ENCODE data around the gene FAM193A. TPM values are rescaled to one million over a fixed set of nuclear protein-coding genes. Genes with fewer than 3 reads are reported as not detected.
A peak's percentile ranks its signal among the peaks of the same experiment; 100 is the strongest.

The FAM193A gene
- total and polyA plus RNA-seq, 5 donors from 2014 or later, result 0.71 to 44.3 (median 1.6) TPM

DNA sequence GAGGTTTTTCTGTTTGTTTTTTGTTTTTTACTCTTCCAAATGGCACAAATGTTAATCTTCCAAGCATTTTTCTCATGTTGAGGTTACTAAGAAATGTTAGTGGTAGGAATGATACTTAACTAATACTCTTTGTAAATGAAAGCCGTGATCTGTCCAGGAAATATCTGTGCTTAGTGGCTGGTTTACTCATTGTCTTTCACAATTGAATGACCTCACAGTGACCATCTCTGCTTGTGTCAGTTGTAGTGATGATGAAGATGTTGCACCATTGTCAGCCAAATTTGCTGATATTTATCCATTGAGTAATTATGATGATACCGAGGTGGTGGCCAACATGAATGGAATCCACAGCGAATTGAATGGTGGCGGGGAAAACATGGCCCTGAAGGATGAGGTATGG, 126.2 kb downstream of the FAM193A start:
- peaks cover 18 to 21% (median 18%) of the 10 kb centered on the region in 4 donors for H3K4me1 Mint-ChIP-seq
- no peaks in the 10 kb centered on the region for H3K9me3 Mint-ChIP-seq
- H3K36me3 Mint-ChIP-seq, result peaks cover 57% of the 10 kb centered on the region
- H3K27ac Mint-ChIP-seq, result peak overlapping the region in 2 of 3 donors; percentile 8 to 38
- DNase-seq (no peak), ATAC-seq (ENCODE audit: low read depth in 2 of 2) (no peak)
- no peak overlapping the region for H3K4me3 Mint-ChIP-seq
- H3K27me3 ChIP-seq (ENCODE audit: control insufficient read depth, insufficient read depth, low read length), result no peaks in the 10 kb centered on the region
- peaks cover 70% of the 10 kb centered on the region for H3K36me3 ChIP-seq (ENCODE audit: control insufficient read depth, insufficient read depth, low read length)
- H3K27ac ChIP-seq (ENCODE audit: insufficient read depth, low read length, poor library complexity, severe bottlenecking), result peak overlapping the region; percentile 10
- H3K4me1 ChIP-seq (ENCODE audit: control insufficient read depth, insufficient read depth, low read length, poor library complexity, severe bottlenecking), result peaks cover 10% of the 10 kb centered on the region
- H3K4me3 ChIP-seq (ENCODE audit: low read depth, low read length), result no peak overlapping the region
- H3K9me3 ChIP-seq (ENCODE audit: control insufficient read depth in 2 of 2, low read length in 2 of 2), result no peaks in the 10 kb centered on the region
- no peaks in the 10 kb centered on the region for H3K27me3 Mint-ChIP-seq

- DNase-seq (no peak), ATAC-seq (ENCODE audit: low read depth in 2 of 2) (no peak)
- Histone ChIP-seq H3K27ac (ENCODE audit: insufficient read depth, low read length, poor library complexity, severe bottlenecking) (peak overlapping the region; percentile 10), H3K27me3 (ENCODE audit: control insufficient read depth, insufficient read depth, low read length) (no peaks in the 10 kb centered on the region), H3K9me3 (ENCODE audit: control insufficient read depth in 2 of 2, low read length in 2 of 2) (no peaks in the 10 kb centered on the region), H3K36me3 (ENCODE audit: control insufficient read depth, insufficient read depth, low read length) (peaks cover 63% of the 10 kb centered on the region), H3K4me3 (ENCODE audit: low read depth, low read length) (no peak overlapping the region), H3K4me1 (ENCODE audit: control insufficient read depth, insufficient read depth, low read length, poor library complexity, severe bottlenecking) (peaks cover 14% of the 10 kb centered on the region)
- H3K27ac Mint-ChIP-seq, result no peak overlapping the region
- peaks cover 51% of the 10 kb centered on the region for H3K36me3 Mint-ChIP-seq
- H3K27me3 Mint-ChIP-seq, result no peaks in the 10 kb centered on the region
- H3K4me1 Mint-ChIP-seq, result peaks cover 18 to 21% (median 19%) of the 10 kb centered on the region in 4 donors
- no peaks in the 10 kb centered on the region for H3K9me3 Mint-ChIP-seq
- no peak overlapping the region for H3K4me3 Mint-ChIP-seq
Observed at GRCh38 chr4:2663275-2663674, 126.8 kb downstream of the FAM193A start.

DNA sequence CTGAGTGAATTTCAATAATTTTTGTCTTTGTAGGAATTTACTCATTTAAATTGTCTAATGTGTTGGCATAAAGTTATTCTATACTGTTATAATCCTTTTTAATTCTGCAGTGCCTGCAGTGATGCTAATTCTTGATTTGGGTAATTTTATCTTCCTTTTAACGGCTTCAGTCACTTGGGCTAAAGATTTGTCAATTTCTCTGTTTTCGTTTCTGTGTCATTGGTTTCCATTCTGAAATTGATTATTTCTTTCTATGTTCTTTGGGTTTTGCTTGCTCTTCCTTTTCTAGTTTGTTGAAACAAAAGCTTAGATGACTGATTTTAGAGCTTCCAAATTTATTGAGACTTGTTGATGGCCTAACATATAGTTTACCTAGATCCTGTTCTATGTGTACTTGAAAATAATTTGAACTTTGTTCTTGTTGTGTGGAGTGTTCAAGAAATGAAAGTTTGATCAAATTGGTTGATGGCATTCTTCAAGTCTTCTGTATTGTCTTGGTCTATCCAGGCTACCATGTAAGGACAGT, 130.3 kb downstream of the FAM193A start:
- peak overlapping the region; percentile 50 to 64 (median 62) for H3K27ac Mint-ChIP-seq
- peak overlapping the region in 2 of 4 donors; percentile 22 to 74 for H3K4me3 Mint-ChIP-seq
- peaks cover 34% of the 10 kb centered on the region for H3K36me3 Mint-ChIP-seq
- Histone ChIP-seq H3K27me3 (ENCODE audit: control insufficient read depth, insufficient read depth, low read length) (no peaks in the 10 kb centered on the region), H3K36me3 (ENCODE audit: control insufficient read depth, insufficient read depth, low read length) (peaks cover 47% of the 10 kb centered on the region), H3K4me1 (ENCODE audit: control insufficient read depth, insufficient read depth, low read length, poor library complexity, severe bottlenecking) (peaks cover 14% of the 10 kb centered on the region), H3K4me3 (ENCODE audit: low read depth, low read length) (peak overlapping the region; percentile 75), H3K9me3 (ENCODE audit: control insufficient read depth in 2 of 2, low read length in 2 of 2) (no peaks in the 10 kb centered on the region), H3K27ac (ENCODE audit: insufficient read depth, low read length, poor library complexity, severe bottlenecking) (peak overlapping the region; percentile 53)
- H3K9me3 Mint-ChIP-seq, result no peaks in the 10 kb centered on the region
- peaks cover 15 to 24% (median 19%) of the 10 kb centered on the region in 4 donors for H3K4me1 Mint-ChIP-seq
- no peaks in the 10 kb centered on the region for H3K27me3 Mint-ChIP-seq
- ATAC-seq (ENCODE audit: low read depth in 2 of 2) (no peak), DNase-seq (peak in 1 of 3 donors; percentile 12)

DNA sequence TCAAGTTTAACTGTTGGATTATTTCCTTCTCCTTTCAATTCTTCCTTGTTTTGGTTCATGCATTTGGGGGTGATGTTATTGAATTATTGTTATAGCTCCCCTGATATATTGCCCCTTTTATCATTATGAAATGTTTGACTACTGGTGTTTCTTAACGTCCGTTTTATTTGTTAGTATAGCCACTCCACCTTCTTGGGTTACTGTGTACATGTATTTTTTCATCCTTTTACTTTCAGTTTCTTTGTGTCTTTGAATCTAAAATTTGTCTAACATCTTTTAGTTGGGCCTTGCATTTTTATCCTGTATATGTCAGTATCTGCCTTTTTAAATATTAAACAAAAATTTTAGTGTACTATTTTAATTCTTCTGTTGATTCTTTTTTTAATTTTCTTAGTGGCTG, 131.0 kb downstream of the FAM193A start:
- H3K4me1 Mint-ChIP-seq, result peaks cover 15 to 24% (median 20%) of the 10 kb centered on the region in 4 donors

GRCh38 chr4:2671267-2671895, 134.9 kb downstream of the FAM193A start:
- peaks cover 13 to 19% (median 17%) of the 10 kb centered on the region in 4 donors for H3K4me1 Mint-ChIP-seq
- no peak overlapping the region for H3K4me3 ChIP-seq (ENCODE audit: low read depth, low read length)
- DNase-seq (no peak), ATAC-seq (ENCODE audit: low read depth in 2 of 2) (no peak)
- H3K9me3 Mint-ChIP-seq, result no peaks in the 10 kb centered on the region
- H3K27me3 ChIP-seq (ENCODE audit: control insufficient read depth, insufficient read depth, low read length), result no peaks in the 10 kb centered on the region
- no peak overlapping the region for H3K27ac ChIP-seq (ENCODE audit: insufficient read depth, low read length, poor library complexity, severe bottlenecking)
- no peaks in the 10 kb centered on the region for H3K9me3 ChIP-seq (ENCODE audit: control insufficient read depth in 2 of 2, low read length in 2 of 2)
- H3K27me3 Mint-ChIP-seq, result no peaks in the 10 kb centered on the region
- no peak overlapping the region for H3K4me3 Mint-ChIP-seq
- H3K36me3 Mint-ChIP-seq, result peaks cover 35% of the 10 kb centered on the region
- peaks cover 13% of the 10 kb centered on the region for H3K4me1 ChIP-seq (ENCODE audit: control insufficient read depth, insufficient read depth, low read length, poor library complexity, severe bottlenecking)
- peak overlapping the region; percentile 31 to 57 (median 53) for H3K27ac Mint-ChIP-seq
- peaks cover 55% of the 10 kb centered on the region for H3K36me3 ChIP-seq (ENCODE audit: control insufficient read depth, insufficient read depth, low read length)

More for the DNA sequence above, 131.0 kb downstream of the FAM193A start:
- H3K36me3 Mint-ChIP-seq, result peaks cover 38% of the 10 kb centered on the region
- Histone ChIP-seq H3K9me3 (ENCODE audit: control insufficient read depth in 2 of 2, low read length in 2 of 2) (no peaks in the 10 kb centered on the region), H3K36me3 (ENCODE audit: control insufficient read depth, insufficient read depth, low read length) (peaks cover 50% of the 10 kb centered on the region), H3K4me1 (ENCODE audit: control insufficient read depth, insufficient read depth, low read length, poor library complexity, severe bottlenecking) (peaks cover 14% of the 10 kb centered on the region), H3K27ac (ENCODE audit: insufficient read depth, low read length, poor library complexity, severe bottlenecking) (peak overlapping the region; percentile 53), H3K4me3 (ENCODE audit: low read depth, low read length) (peak overlapping the region; percentile 75), H3K27me3 (ENCODE audit: control insufficient read depth, insufficient read depth, low read length) (no peaks in the 10 kb centered on the region)
- H3K27me3 Mint-ChIP-seq, result no peaks in the 10 kb centered on the region
- H3K9me3 Mint-ChIP-seq, result no peaks in the 10 kb centered on the region
- H3K27ac Mint-ChIP-seq, result peak overlapping the region; percentile 50 to 64 (median 62)
- H3K4me3 Mint-ChIP-seq, result peak overlapping the region; percentile 14 to 78 (median 68)
- ATAC-seq (ENCODE audit: low read depth in 2 of 2) (no peak), DNase-seq (peak in 1 of 3 donors; percentile 38)

DNA sequence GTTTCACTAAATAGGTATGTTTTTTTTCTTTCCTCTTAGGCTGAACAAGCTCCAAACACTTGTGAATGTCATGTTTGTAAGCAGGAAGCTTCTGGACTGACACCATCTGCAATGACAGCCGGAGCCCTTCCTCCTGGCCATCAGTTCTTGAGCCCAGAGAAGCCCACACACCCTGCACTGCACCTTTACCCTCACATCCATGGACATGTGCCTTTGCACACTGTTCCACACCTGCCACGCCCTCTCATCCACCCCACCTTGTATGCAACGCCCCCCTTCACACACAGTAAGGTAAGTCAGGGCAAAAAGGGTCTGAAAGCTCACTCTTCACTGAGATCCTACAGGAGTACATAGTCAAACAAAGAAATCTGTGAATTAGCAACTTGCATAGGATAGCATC, 135.6 kb downstream of the FAM193A start:
- Histone ChIP-seq H3K27me3 (ENCODE audit: control insufficient read depth, insufficient read depth, low read length) (no peaks in the 10 kb centered on the region), H3K4me3 (ENCODE audit: low read depth, low read length) (no peak overlapping the region), H3K4me1 (ENCODE audit: control insufficient read depth, insufficient read depth, low read length, poor library complexity, severe bottlenecking) (peaks cover 6% of the 10 kb centered on the region), H3K36me3 (ENCODE audit: control insufficient read depth, insufficient read depth, low read length) (peaks cover 58% of the 10 kb centered on the region), H3K9me3 (ENCODE audit: control insufficient read depth in 2 of 2, low read length in 2 of 2) (no peaks in the 10 kb centered on the region), H3K27ac (ENCODE audit: insufficient read depth, low read length, poor library complexity, severe bottlenecking) (no peak overlapping the region)
- H3K4me1 Mint-ChIP-seq, result peaks cover 6 to 14% (median 12%) of the 10 kb centered on the region in 4 donors
- no peak overlapping the region for H3K4me3 Mint-ChIP-seq
- H3K36me3 Mint-ChIP-seq, result peaks cover 40% of the 10 kb centered on the region
- peak overlapping the region in 2 of 3 donors; percentile 21 to 53 for H3K27ac Mint-ChIP-seq
- DNase-seq (no peak), ATAC-seq (ENCODE audit: low read depth in 2 of 2) (no peak)
- H3K9me3 Mint-ChIP-seq, result no peaks in the 10 kb centered on the region
- H3K27me3 Mint-ChIP-seq, result no peaks in the 10 kb centered on the region

DNA sequence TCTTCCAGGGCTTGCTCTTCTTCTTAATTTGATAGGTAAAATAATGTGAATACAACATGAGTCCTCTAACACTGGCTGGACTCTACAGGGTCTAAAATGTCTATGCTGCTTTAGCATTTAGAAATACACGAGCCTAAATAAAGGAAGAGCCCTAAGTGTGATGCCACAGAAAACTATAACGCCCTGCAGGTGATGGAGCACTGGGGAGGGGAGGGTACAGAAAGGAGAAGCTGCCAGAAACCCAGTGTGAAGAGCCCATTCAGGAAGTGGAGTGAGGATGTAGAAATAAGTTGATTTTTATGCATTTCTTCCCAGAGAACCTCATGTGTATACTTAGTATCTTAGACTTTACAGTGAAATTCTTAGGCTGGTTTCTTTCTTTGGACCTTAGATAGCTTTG, 136.3 kb downstream of the FAM193A start:
- Mint-ChIP-seq H3K4me1 (peaks cover under 1 to 10% (median 7%) of the 10 kb centered on the region in 4 donors), H3K4me3 (no peak overlapping the region), H3K27me3 (no peaks in the 10 kb centered on the region), H3K27ac (peak overlapping the region in 2 of 3 donors; percentile 49 to 53), H3K36me3 (peaks cover 42% of the 10 kb centered on the region), H3K9me3 (no peaks in the 10 kb centered on the region)
- H3K36me3 ChIP-seq (ENCODE audit: control insufficient read depth, insufficient read depth, low read length), result peaks cover 59% of the 10 kb centered on the region
- H3K27me3 ChIP-seq (ENCODE audit: control insufficient read depth, insufficient read depth, low read length), result no peaks in the 10 kb centered on the region
- ATAC-seq (ENCODE audit: low read depth in 2 of 2) (no peak), DNase-seq (no peak)
- no peak overlapping the region for H3K27ac ChIP-seq (ENCODE audit: insufficient read depth, low read length, poor library complexity, severe bottlenecking)
- no peaks in the 10 kb centered on the region for H3K9me3 ChIP-seq (ENCODE audit: control insufficient read depth in 2 of 2, low read length in 2 of 2)
- H3K4me1 ChIP-seq (ENCODE audit: control insufficient read depth, insufficient read depth, low read length, poor library complexity, severe bottlenecking), result peaks cover 3% of the 10 kb centered on the region
- no peak overlapping the region for H3K4me3 ChIP-seq (ENCODE audit: low read depth, low read length)

DNA sequence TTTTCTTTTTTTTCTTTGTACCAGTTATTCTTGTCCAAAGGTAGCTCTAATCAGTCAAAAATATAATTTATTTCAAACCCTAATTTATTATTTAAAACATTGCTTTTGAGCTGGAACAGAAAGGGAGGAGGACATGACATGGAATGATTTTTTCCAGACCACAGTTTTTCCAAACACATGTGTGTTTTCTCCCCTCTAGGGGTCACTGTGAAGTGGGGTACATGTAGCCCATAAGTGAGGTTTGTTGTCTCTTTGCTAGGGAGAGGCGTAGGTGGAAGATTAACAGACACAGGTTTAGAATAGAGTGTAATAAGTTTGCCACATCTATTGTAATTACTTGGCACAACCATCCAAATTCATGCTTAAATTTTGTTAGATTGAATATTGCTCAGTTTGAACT, 136.7 kb downstream of the FAM193A start:
- ATAC-seq (ENCODE audit: low read depth in 2 of 2), result no peak
- Mint-ChIP-seq H3K9me3 (no peaks in the 10 kb centered on the region), H3K4me3 (no peak overlapping the region), H3K27ac (no peak overlapping the region), H3K36me3 (peaks cover 42% of the 10 kb centered on the region), H3K4me1 (peaks cover 0 to 10% (median 7%) of the 10 kb centered on the region in 4 donors), H3K27me3 (no peaks in the 10 kb centered on the region)
- H3K9me3 ChIP-seq (ENCODE audit: control insufficient read depth in 2 of 2, low read length in 2 of 2), result no peaks in the 10 kb centered on the region
- no peak overlapping the region for H3K27ac ChIP-seq (ENCODE audit: insufficient read depth, low read length, poor library complexity, severe bottlenecking)
- peaks cover 59% of the 10 kb centered on the region for H3K36me3 ChIP-seq (ENCODE audit: control insufficient read depth, insufficient read depth, low read length)
- H3K27me3 ChIP-seq (ENCODE audit: control insufficient read depth, insufficient read depth, low read length), result no peaks in the 10 kb centered on the region
- DNase-seq, result no peak
- no peak overlapping the region for H3K4me3 ChIP-seq (ENCODE audit: low read depth, low read length)
- H3K4me1 ChIP-seq (ENCODE audit: control insufficient read depth, insufficient read depth, low read length, poor library complexity, severe bottlenecking), result no peaks in the 10 kb centered on the region

Measured in CD4-positive, CD25-positive, alpha-beta regulatory T cell (primary cell).